Stimulated activated naive CD8-positive, alpha-beta T cell treated with anti-CD3 and anti-CD28 coated beads, Interleukin-15, Interleukin-2, amounts not matched to agents 100 ng/mL and 50 ng/mL, for 24 hours (primary cell): ENCODE results near the gene TMEM117.

ENCODE experiments used
- H3K27ac Mint-ChIP-seq: one replicate; pipeline ENCODE4 v1.8.0; 2021; ENCODE audit warnings: mild to moderate bottlenecking, mixed read lengths
- H3K27me3 Mint-ChIP-seq: one replicate; pipeline ENCODE4 v1.8.0; 2021; ENCODE audit warnings: mixed read lengths
- H3K36me3 Mint-ChIP-seq: one replicate; pipeline ENCODE4 v1.8.0; 2021; ENCODE audit warnings: low read depth, mixed read lengths
- H3K4me1 Mint-ChIP-seq: one replicate; pipeline ENCODE4 v1.8.0; 2021; ENCODE audit warnings: low read depth, mixed read lengths
- H3K4me3 Mint-ChIP-seq: one replicate; pipeline ENCODE4 v1.8.0; 2021; ENCODE audit warnings: mild to moderate bottlenecking, mixed read lengths
- H3K9me3 Mint-ChIP-seq: one replicate; pipeline ENCODE4 v1.8.0; 2021; ENCODE audit warnings: mixed read lengths

TMEM117 gene

GRCh38 chr12:44286821-44287505, 451.1 kb downstream of the TMEM117 start:
- Mint-ChIP-seq H3K27me3 (no peaks in the 10 kb centered on the region), H3K27ac (peak overlapping the region; percentile 15)

GRCh38 chr12:44287545-44287944, 451.7 kb downstream of the TMEM117 start:
- no peak overlapping the region for H3K4me3 Mint-ChIP-seq
- H3K36me3 Mint-ChIP-seq, result no peaks in the 10 kb centered on the region
- peaks cover 11% of the 10 kb centered on the region for H3K9me3 Mint-ChIP-seq
- no peak overlapping the region for H3K27ac Mint-ChIP-seq
- no peaks in the 10 kb centered on the region for H3K27me3 Mint-ChIP-seq
- H3K4me1 Mint-ChIP-seq, result peaks cover 20% of the 10 kb centered on the region

More at GRCh38 chr12:44286821-44287505, 451.1 kb downstream of the TMEM117 start:
- no peak overlapping the region for H3K4me3 Mint-ChIP-seq
- H3K4me1 Mint-ChIP-seq, result peaks cover 20% of the 10 kb centered on the region
- H3K9me3 Mint-ChIP-seq, result peaks cover 7% of the 10 kb centered on the region
- no peaks in the 10 kb centered on the region for H3K36me3 Mint-ChIP-seq

- no peak overlapping the region for H3K27ac Mint-ChIP-seq
These were observed 458.8 kb downstream of the TMEM117 start for GRCh38 chr12:44294649-44295048.

GRCh38 chr12:44295958-44296623, 460.2 kb downstream of the TMEM117 start:
- Mint-ChIP-seq H3K27me3 (no peaks in the 10 kb centered on the region), H3K4me3 (no peak overlapping the region), H3K36me3 (peaks cover 10% of the 10 kb centered on the region), H3K27ac (no peak overlapping the region), H3K4me1 (no peaks in the 10 kb centered on the region), H3K9me3 (peaks cover 15% of the 10 kb centered on the region)

More at GRCh38 chr12:44294649-44295048, 458.8 kb downstream of the TMEM117 start:
- Mint-ChIP-seq H3K9me3 (peaks cover 23% of the 10 kb centered on the region), H3K4me1 (no peaks in the 10 kb centered on the region), H3K4me3 (no peak overlapping the region), H3K27me3 (no peaks in the 10 kb centered on the region), H3K36me3 (peaks cover 6% of the 10 kb centered on the region)

- no peak overlapping the region for H3K4me3 Mint-ChIP-seq
- no peak overlapping the region for H3K27ac Mint-ChIP-seq
- H3K4me1 Mint-ChIP-seq, result no peaks in the 10 kb centered on the region
- H3K36me3 Mint-ChIP-seq, result peaks cover 13% of the 10 kb centered on the region
- peaks cover 15% of the 10 kb centered on the region for H3K9me3 Mint-ChIP-seq
- no peaks in the 10 kb centered on the region for H3K27me3 Mint-ChIP-seq
These were observed 460.8 kb downstream of the TMEM117 start for GRCh38 chr12:44296624-44297197.

- H3K4me3 Mint-ChIP-seq, result no peak overlapping the region
- H3K27me3 Mint-ChIP-seq, result no peaks in the 10 kb centered on the region
- peaks cover 11% of the 10 kb centered on the region for H3K9me3 Mint-ChIP-seq
- H3K36me3 Mint-ChIP-seq, result peaks cover 19% of the 10 kb centered on the region
- no peak overlapping the region for H3K27ac Mint-ChIP-seq
- H3K4me1 Mint-ChIP-seq, result no peaks in the 10 kb centered on the region
These were observed 463.6 kb downstream of the TMEM117 start for GRCh38 chr12:44299524-44299923.

GRCh38 chr12:44307506-44308168, 471.8 kb downstream of the TMEM117 start:
- H3K4me3 Mint-ChIP-seq, result no peak overlapping the region
- H3K9me3 Mint-ChIP-seq, result peaks cover 5% of the 10 kb centered on the region
- no peaks in the 10 kb centered on the region for H3K27me3 Mint-ChIP-seq
- no peak overlapping the region for H3K27ac Mint-ChIP-seq
- H3K4me1 Mint-ChIP-seq, result no peaks in the 10 kb centered on the region
- H3K36me3 Mint-ChIP-seq, result no peaks in the 10 kb centered on the region

- no peaks in the 10 kb centered on the region for H3K36me3 Mint-ChIP-seq
These were observed 477.3 kb downstream of the TMEM117 start for GRCh38 chr12:44313188-44313587.

GRCh38 chr12:44314007-44314500, 478.2 kb downstream of the TMEM117 start:
- H3K4me1 Mint-ChIP-seq, result no peaks in the 10 kb centered on the region
- H3K36me3 Mint-ChIP-seq, result no peaks in the 10 kb centered on the region
- H3K4me3 Mint-ChIP-seq, result no peak overlapping the region
- no peaks in the 10 kb centered on the region for H3K27me3 Mint-ChIP-seq
- no peak overlapping the region for H3K27ac Mint-ChIP-seq
- no peaks in the 10 kb centered on the region for H3K9me3 Mint-ChIP-seq

More at GRCh38 chr12:44313188-44313587, 477.3 kb downstream of the TMEM117 start:
- H3K4me1 Mint-ChIP-seq, result no peaks in the 10 kb centered on the region
- H3K9me3 Mint-ChIP-seq, result no peaks in the 10 kb centered on the region
- H3K27ac Mint-ChIP-seq, result no peak overlapping the region
- no peaks in the 10 kb centered on the region for H3K27me3 Mint-ChIP-seq
- no peak overlapping the region for H3K4me3 Mint-ChIP-seq

GRCh38 chr12:44317651-44318126, 481.8 kb downstream of the TMEM117 start:
- H3K9me3 Mint-ChIP-seq, result no peaks in the 10 kb centered on the region
- no peak overlapping the region for H3K4me3 Mint-ChIP-seq
- no peaks in the 10 kb centered on the region for H3K36me3 Mint-ChIP-seq
- H3K27me3 Mint-ChIP-seq, result no peaks in the 10 kb centered on the region
- no peaks in the 10 kb centered on the region for H3K4me1 Mint-ChIP-seq
- no peak overlapping the region for H3K27ac Mint-ChIP-seq

GRCh38 chr12:44331269-44331668, 495.4 kb downstream of the TMEM117 start:
- H3K27me3 Mint-ChIP-seq, result no peaks in the 10 kb centered on the region
- H3K36me3 Mint-ChIP-seq, result peaks cover 8% of the 10 kb centered on the region
- no peaks in the 10 kb centered on the region for H3K4me1 Mint-ChIP-seq
- H3K27ac Mint-ChIP-seq, result no peak overlapping the region
- no peaks in the 10 kb centered on the region for H3K9me3 Mint-ChIP-seq
- H3K4me3 Mint-ChIP-seq, result no peak overlapping the region

GRCh38 chr12:44334347-44334746, 498.5 kb downstream of the TMEM117 start:
- H3K36me3 Mint-ChIP-seq, result peaks cover 8% of the 10 kb centered on the region
- H3K4me3 Mint-ChIP-seq, result no peak overlapping the region
- no peaks in the 10 kb centered on the region for H3K9me3 Mint-ChIP-seq
- H3K27me3 Mint-ChIP-seq, result no peaks in the 10 kb centered on the region
- no peak overlapping the region for H3K27ac Mint-ChIP-seq
- H3K4me1 Mint-ChIP-seq, result no peaks in the 10 kb centered on the region

- Mint-ChIP-seq H3K27me3 (no peaks in the 10 kb centered on the region), H3K27ac (no peak overlapping the region), H3K36me3 (peaks cover 8% of the 10 kb centered on the region), H3K4me3 (no peak overlapping the region), H3K9me3 (no peaks in the 10 kb centered on the region), H3K4me1 (no peaks in the 10 kb centered on the region)
These were observed 499.1 kb downstream of the TMEM117 start for GRCh38 chr12:44335030-44335429.

- Mint-ChIP-seq H3K27ac (no peak overlapping the region), H3K4me1 (no peaks in the 10 kb centered on the region), H3K9me3 (peaks cover 3% of the 10 kb centered on the region), H3K27me3 (no peaks in the 10 kb centered on the region), H3K4me3 (no peak overlapping the region), H3K36me3 (peaks cover 8% of the 10 kb centered on the region)
These were observed 500.7 kb downstream of the TMEM117 start for GRCh38 chr12:44336577-44336976.

- Mint-ChIP-seq H3K36me3 (no peaks in the 10 kb centered on the region), H3K9me3 (peaks cover 3% of the 10 kb centered on the region), H3K27ac (no peak overlapping the region), H3K27me3 (no peaks in the 10 kb centered on the region), H3K4me3 (no peak overlapping the region), H3K4me1 (no peaks in the 10 kb centered on the region)
These were observed 506.5 kb downstream of the TMEM117 start for GRCh38 chr12:44342371-44342770.
